Right cardiac atrium (tissue), 5 donors: ENCODE results near the gene YTHDF1. TPM values are rescaled to one million over a fixed set of nuclear protein-coding genes. Genes with fewer than 3 reads are reported as not detected.
A peak's percentile ranks its signal among the peaks of the same experiment; 100 is the strongest.

ENCODE experiments used
- ATAC-seq, 2 donors: fragments of 200-7000 bp; cut with Tn5 transposase; one replicate each; pipeline versions ENCODE4 v1.8.0 to v1.9.1; 2020; ENCODE audit warnings: moderate library complexity in 2 of 2, mild to moderate bottlenecking in 1 of 2
- DNase-seq, 3 donors: peaks; one replicate each; pipeline ENCODE4 v3.0.0-alpha.2; 2020
- H3K27ac ChIP-seq: one replicate; pipeline ENCODE4 v1.5.1; 2013; ENCODE audit warnings: mild to moderate bottlenecking, low read length, control low read depth, moderate library complexity
- H3K27me3 ChIP-seq: one replicate; pipeline ENCODE4 v1.6.1; 2013; ENCODE audit not compliant: control insufficient read depth, insufficient read depth
- H3K4me1 ChIP-seq: one replicate; pipeline ENCODE4 v1.6.1; 2013; ENCODE audit warnings: low read length; ENCODE audit not compliant: control insufficient read depth, insufficient read depth
- H3K4me3 ChIP-seq: one replicate; pipeline ENCODE4 v1.5.1; 2013; ENCODE audit warnings: low read length, control low read depth
- H3K9me3 ChIP-seq: one replicate; pipeline ENCODE4 v1.6.1; 2013; ENCODE audit warnings: low read length; ENCODE audit not compliant: control insufficient read depth
- WGBS: extraction: QIAGEN DNeasy Blood & Tissue Kit; methylation state at CpG from one replicate; pipeline ENCODE4 v1.1.7; 2013; 5-methylcytosine and 5-hydroxymethylcytosine counted together
- intact Hi-C, 4 donors: fragments of 100-400 bp; cut with DNase I; formaldehyde crosslinking; loops; one replicate each; pipeline versions ENCODE4 v1.11.0 to v1.14.0; 2022 to 2023
- polyA plus RNA-seq: library from polyadenylated mRNA; stranded (reverse); fragments of 200-250 nt; gene quantifications from one replicate; pipeline ENCODE4 v1.2.3, GENCODE V29; 2013
- total RNA-seq, 4 donors: library from RNA; stranded (reverse); fragmentation: NEBNext Ultra II Directional; extraction: Animal tissue kit (Norgen Biotek cat#: 25700); gene quantifications; one replicate each; pipeline ENCODE4 v1.2.1, GENCODE V29; 2021
- donor health status: healthy with polysubstance abuse.
- donor health status: DM: no; HTN: yes; CAD: no.
- donor health status: DM: no; HTN: no; CAD: no.
- donor health status: DM: no; HTN: yes; CAD: no; lungs with severe emphysema.
- donor health status: DM: yes; HTN: yes; CAD: no.

The YTHDF1 gene
- total and polyA plus RNA-seq, 5 donors = 15.3 to 27.6 (median 24.5) TPM

- no peak within 1 kb of the TSS for H3K4me3 ChIP-seq
- no peak for ATAC-seq
- no peak within 1 kb of the TSS for H3K27ac ChIP-seq
- H3K27me3 ChIP-seq = no peaks in the 10 kb centered on the region
- intact Hi-C loops = no loop called here
- peak in 2 of 3 donors; percentile 38 to 40 for DNase-seq
- H3K9me3 ChIP-seq = no peaks in the 10 kb centered on the region
- H3K4me1 ChIP-seq = no peaks in the 10 kb centered on the region
- WGBS = 49% methylated on average over 17 of the region's 17 CpGs
Observed at GRCh38 chr20:63235399-63235983, 19.6 kb upstream of the YTHDF1 start, which contains the start of gene BIRC7. BIRC7 (plus strand) TSS chr20:63235905; CDS start chr20:63236097, 192 bp downstream.

- H3K9me3 ChIP-seq = no peaks in the 10 kb centered on the region
- no peak overlapping the region for H3K4me3 ChIP-seq
- WGBS = 17% methylated on average over 20 of the region's 20 CpGs
- H3K27ac ChIP-seq = no peak overlapping the region
- DNase-seq (peak in 1 of 3 donors; percentile 55), ATAC-seq (no peak)
- intact Hi-C loops = no loop called here
- H3K4me1 ChIP-seq = no peaks in the 10 kb centered on the region
- no peaks in the 10 kb centered on the region for H3K27me3 ChIP-seq
Observed at GRCh38 chr20:63234693-63235398, 18.9 kb upstream of the YTHDF1 start.

GRCh38 chr20:63233924-63234323, 18.0 kb upstream of the YTHDF1 start:
- no peak overlapping the region for H3K4me3 ChIP-seq
- no peaks in the 10 kb centered on the region for H3K4me1 ChIP-seq
- intact Hi-C loops = no loop called here
- 84% methylated on average over 17 of the region's 17 CpGs for WGBS
- DNase-seq (peak in 2 of 3 donors; percentile 22 to 38), ATAC-seq (no peak)
- H3K27me3 ChIP-seq = no peaks in the 10 kb centered on the region
- no peak overlapping the region for H3K27ac ChIP-seq
- H3K9me3 ChIP-seq = no peaks in the 10 kb centered on the region

GRCh38 chr20:63233061-63233344, 17.1 kb upstream of the YTHDF1 start:
- H3K4me1 ChIP-seq = no peaks in the 10 kb centered on the region
- 73% methylated on average over 3 of the region's 3 CpGs for WGBS
- H3K4me3 ChIP-seq = no peak overlapping the region
- intact Hi-C loops = no loop called here
- no peak for DNase-seq
- ATAC-seq = no peak
- H3K27me3 ChIP-seq = no peaks in the 10 kb centered on the region
- no peak overlapping the region for H3K27ac ChIP-seq
- no peaks in the 10 kb centered on the region for H3K9me3 ChIP-seq

- H3K4me1 ChIP-seq = no peaks in the 10 kb centered on the region
Observed at GRCh38 chr20:63232235-63233060, 16.5 kb upstream of the YTHDF1 start.

GRCh38 chr20:63230800-63231268, 14.9 kb upstream of the YTHDF1 start:
- WGBS = 12% methylated on average over 17 of the region's 17 CpGs

More at GRCh38 chr20:63232235-63233060, 16.5 kb upstream of the YTHDF1 start:
- ATAC-seq = no peak
- Histone ChIP-seq H3K27me3 (no peaks in the 10 kb centered on the region), H3K27ac (no peak overlapping the region), H3K4me3 (no peak overlapping the region), H3K9me3 (no peaks in the 10 kb centered on the region)
- WGBS = 50% methylated on average over 18 of the region's 18 CpGs
- intact Hi-C loops = no loop called here
- peak in 2 of 3 donors; percentile 6 to 15 for DNase-seq

GRCh38 chr20:63228806-63229205, 12.9 kb upstream of the YTHDF1 start:
- Histone ChIP-seq H3K27me3 (no peaks in the 10 kb centered on the region), H3K27ac (no peak overlapping the region), H3K4me1 (no peaks in the 10 kb centered on the region), H3K4me3 (no peak overlapping the region), H3K9me3 (no peaks in the 10 kb centered on the region)
- intact Hi-C loops = no loop called here
- peak in 2 of 3 donors; percentile 1 to 10 for DNase-seq
- WGBS = 54% methylated on average over 13 of the region's 13 CpGs
- no peak for ATAC-seq

More at GRCh38 chr20:63230800-63231268, 14.9 kb upstream of the YTHDF1 start:
- intact Hi-C loops = no loop called here
- DNase-seq (peak; percentile 59 to 84 (median 83)), ATAC-seq (peak; percentile 74 to 77)
- no peaks in the 10 kb centered on the region for H3K4me1 ChIP-seq
- no peak overlapping the region for H3K4me3 ChIP-seq
- H3K27ac ChIP-seq = no peak overlapping the region
- H3K9me3 ChIP-seq = no peaks in the 10 kb centered on the region
- no peaks in the 10 kb centered on the region for H3K27me3 ChIP-seq

- WGBS = 89% methylated on average over 5 of the region's 5 CpGs
- Histone ChIP-seq H3K9me3 (no peaks in the 10 kb centered on the region), H3K27ac (no peak overlapping the region), H3K4me3 (no peak overlapping the region), H3K27me3 (no peaks in the 10 kb centered on the region), H3K4me1 (no peaks in the 10 kb centered on the region)
- DNase-seq = peak in 1 of 3 donors; percentile 5
- no peak for ATAC-seq
- intact Hi-C loops = no loop called here
Observed at GRCh38 chr20:63227260-63227659, 11.3 kb upstream of the YTHDF1 start.

GRCh38 chr20:63226042-63226943, 10.4 kb upstream of the YTHDF1 start:
- peak in 2 of 3 donors; percentile 34 to 44 for DNase-seq
- 81% methylated on average over 19 of the region's 19 CpGs for WGBS
- ATAC-seq = no peak

GRCh38 chr20:63225082-63225454, 9.1 kb upstream of the YTHDF1 start:
- WGBS = 40% methylated on average over 7 of the region's 7 CpGs
- intact Hi-C loops = no loop called here
- no peak overlapping the region for H3K27ac ChIP-seq
- ATAC-seq = no peak
- no peaks in the 10 kb centered on the region for H3K9me3 ChIP-seq
- no peaks in the 10 kb centered on the region for H3K4me1 ChIP-seq
- no peak overlapping the region for H3K4me3 ChIP-seq
- no peaks in the 10 kb centered on the region for H3K27me3 ChIP-seq
- DNase-seq = no peak

More at GRCh38 chr20:63226042-63226943, 10.4 kb upstream of the YTHDF1 start:
- H3K27me3 ChIP-seq = no peaks in the 10 kb centered on the region
- intact Hi-C loops = no loop called here
- no peak overlapping the region for H3K4me3 ChIP-seq
- no peaks in the 10 kb centered on the region for H3K9me3 ChIP-seq
- no peaks in the 10 kb centered on the region for H3K4me1 ChIP-seq
- no peak overlapping the region for H3K27ac ChIP-seq
